ENCODE data around the gene KIFBP. TPM values are rescaled to one million over a fixed set of nuclear protein-coding genes. Genes with fewer than 3 reads are reported as not detected.

The KIFBP gene
- total and polyA plus RNA-seq, 9 of the 15 experiments (the other 6 are each of a cell fraction or from before 2014, with no cell fraction given) = 5.6 to 23.2 (median 14.8) TPM

- TF ChIP-seq, protein P1, sequence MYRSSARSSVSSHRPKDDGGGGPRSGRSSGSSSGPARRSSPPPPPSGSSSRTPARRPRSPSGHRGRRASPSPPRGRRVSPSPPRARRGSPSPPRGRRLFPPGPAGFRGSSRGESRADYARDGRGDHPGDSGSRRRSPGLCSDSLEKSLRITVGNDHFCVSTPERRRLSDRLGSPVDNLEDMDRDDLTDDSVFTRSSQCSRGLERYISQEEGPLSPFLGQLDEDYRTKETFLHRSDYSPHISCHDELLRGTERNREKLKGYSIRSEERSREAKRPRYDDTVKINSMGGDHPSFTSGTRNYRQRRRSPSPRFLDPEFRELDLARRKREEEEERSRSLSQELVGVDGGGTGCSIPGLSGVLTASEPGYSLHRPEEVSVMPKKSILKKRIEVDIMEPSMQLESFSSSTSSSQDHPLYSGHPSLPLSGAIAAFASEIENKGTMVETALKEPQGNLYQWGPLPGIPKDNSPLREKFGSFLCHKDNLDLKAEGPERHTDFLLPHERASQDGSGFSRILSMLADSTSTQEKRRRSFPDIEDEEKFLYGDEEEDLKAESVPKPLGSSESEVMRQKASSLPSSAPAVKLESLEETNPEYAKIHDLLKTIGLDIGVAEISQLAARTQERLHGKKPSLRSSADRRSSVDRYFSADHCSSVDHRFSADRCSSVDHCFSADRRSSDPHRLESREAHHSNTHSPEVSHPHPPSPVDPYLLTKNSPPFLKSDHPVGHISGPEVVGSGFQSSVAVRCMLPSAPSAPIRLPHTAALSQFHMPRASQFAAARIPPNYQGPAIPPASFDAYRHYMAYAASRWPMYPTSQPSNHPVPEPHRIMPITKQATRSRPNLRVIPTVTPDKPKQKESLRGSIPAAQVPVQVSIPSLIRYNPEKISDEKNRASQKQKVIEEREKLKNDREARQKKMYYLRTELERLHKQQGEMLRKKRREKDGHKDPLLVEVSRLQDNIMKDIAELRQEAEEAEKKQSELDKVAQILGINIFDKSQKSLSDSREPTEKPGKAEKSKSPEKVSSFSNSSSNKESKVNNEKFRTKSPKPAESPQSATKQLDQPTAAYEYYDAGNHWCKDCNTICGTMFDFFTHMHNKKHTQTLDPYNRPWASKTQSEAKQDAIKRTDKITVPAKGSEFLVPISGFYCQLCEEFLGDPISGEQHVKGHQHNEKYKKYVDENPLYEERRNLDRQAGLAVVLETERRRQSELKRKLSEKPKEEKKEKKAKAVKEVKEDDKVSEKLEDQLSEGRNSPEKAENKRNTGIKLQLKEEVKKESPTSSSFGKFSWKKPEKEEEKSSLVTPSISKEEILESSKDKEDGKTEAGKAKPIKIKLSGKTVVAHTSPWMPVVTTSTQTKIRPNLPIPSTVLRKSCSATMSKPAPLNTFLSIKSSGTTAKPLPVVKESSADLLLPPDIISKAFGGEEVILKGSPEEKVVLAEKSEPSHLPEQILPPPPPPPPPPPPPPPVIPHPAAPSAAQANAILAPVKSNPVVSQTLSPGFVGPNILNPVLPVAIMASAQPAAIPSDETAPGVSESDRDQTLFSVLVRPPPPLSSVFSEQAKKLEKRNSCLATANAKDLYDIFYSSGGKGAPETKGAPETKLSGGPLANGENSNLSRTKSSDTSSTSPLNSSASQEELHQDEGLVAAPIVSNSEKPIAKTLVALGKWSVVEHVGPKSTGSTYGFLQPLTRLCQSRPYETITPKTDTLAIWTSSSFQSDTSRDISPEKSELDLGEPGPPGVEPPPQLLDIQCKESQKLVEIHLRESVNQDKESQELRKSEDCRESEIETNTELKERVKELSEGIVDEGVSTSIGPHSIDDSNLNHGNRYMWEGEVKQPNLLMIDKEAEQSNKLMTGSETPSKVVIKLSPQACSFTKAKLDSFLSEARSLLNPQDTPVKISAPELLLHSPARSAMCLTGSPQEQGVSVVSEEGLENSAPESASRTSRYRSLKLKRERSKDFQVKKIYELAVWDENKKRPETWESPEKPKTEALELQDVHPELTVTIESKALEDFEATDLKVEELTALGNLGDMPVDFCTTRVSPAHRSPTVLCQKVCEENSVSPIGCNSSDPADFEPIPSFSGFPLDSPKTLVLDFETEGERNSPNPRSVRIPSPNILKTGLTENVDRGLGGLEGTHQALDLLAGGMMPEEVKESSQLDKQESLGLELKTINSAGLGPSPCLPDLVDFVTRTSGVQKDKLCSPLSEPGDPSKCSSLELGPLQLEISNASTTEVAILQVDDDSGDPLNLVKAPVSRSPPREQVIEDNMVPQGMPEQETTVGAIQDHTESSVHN (IDR thresholded peaks at IDR 0.05; ENCODE audit: borderline replicate concordance in 1 of 2, low read depth in 1 of 2) = no peak
- TF ChIP-seq ZNF253 (CRISPR knock-in tag; conservative IDR thresholded peaks at IDR 0.05) (no peak), ZEB2 (IDR thresholded peaks at IDR 0.05) (peak; percentile 78), DPF2 (IDR thresholded peaks at IDR 0.05) (no peak; the same call in none of the 2 replicates), THRB (CRISPR knock-in tag; conservative IDR thresholded peaks at IDR 0.05) (peak; percentile 84; the same call in 1 of the 2 replicates), KLF16 (IDR thresholded peaks at IDR 0.05) (no peak; the same call in 1 of the 2 replicates), ZBTB33 (CRISPR knock-in tag; IDR thresholded peaks at IDR 0.05) (0 out of 2 replicates have a peak, but pooled peaks have one; percentile 6), NCOR1 (IDR thresholded peaks at IDR 0.05) (no peak), CBFA2T2 (conservative IDR thresholded peaks at IDR 0.05) (no peak)
- TF ChIP-seq, protein P2, sequence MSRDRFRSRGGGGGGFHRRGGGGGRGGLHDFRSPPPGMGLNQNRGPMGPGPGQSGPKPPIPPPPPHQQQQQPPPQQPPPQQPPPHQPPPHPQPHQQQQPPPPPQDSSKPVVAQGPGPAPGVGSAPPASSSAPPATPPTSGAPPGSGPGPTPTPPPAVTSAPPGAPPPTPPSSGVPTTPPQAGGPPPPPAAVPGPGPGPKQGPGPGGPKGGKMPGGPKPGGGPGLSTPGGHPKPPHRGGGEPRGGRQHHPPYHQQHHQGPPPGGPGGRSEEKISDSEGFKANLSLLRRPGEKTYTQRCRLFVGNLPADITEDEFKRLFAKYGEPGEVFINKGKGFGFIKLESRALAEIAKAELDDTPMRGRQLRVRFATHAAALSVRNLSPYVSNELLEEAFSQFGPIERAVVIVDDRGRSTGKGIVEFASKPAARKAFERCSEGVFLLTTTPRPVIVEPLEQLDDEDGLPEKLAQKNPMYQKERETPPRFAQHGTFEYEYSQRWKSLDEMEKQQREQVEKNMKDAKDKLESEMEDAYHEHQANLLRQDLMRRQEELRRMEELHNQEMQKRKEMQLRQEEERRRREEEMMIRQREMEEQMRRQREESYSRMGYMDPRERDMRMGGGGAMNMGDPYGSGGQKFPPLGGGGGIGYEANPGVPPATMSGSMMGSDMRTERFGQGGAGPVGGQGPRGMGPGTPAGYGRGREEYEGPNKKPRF (IDR thresholded peaks at IDR 0.05; ENCODE audit: low read depth, low read length) = no peak
Measured at GRCh38 chr10:68988530-68989316, at the start of gene KIFBP (continued).

Measured in K562 (cell line).